Testis (tissue), 2 donors: ENCODE data around the gene C1orf87.

Source experiments
- CTCF ChIP-seq, 3 experiments: fragments of 450-650 bp in 2 of 3; fragments of 200-600 bp in 1 of 3; sonication (generic) in 1 of 3; IDR thresholded peaks; one replicate each; pipeline ENCODE4 v1.5.1; 2016 to 2019; ENCODE audit warnings: antibody characterized with exemption in 3 of 3, mild to moderate bottlenecking in 2 of 3, moderate library complexity in 1 of 3
- POLR2A ChIP-seq: fragments of 450-650 bp; IDR thresholded peaks from one replicate; pipeline ENCODE4 v1.6.1; 2017; ENCODE audit warnings: antibody characterized with exemption, mild to moderate bottlenecking, moderate library complexity

DNA sequence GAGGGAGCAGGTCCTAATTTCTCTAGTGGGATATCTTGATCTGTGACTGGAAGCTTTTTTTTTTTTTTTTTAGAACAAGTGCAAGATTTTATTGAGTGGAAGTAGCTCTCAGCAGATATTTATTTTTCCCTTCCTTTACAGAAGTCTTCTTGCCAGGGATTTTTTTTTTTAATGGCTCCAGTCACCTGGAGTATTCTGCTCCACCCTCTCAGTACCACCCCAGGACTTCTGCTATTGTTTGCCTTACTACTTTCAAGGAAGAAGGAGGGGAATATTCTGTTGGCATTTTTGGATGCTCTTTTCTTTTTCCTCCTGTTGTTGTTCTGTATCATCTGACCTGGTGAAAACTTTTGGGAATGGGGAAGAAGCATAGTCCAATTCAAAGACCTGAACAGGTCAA lies 123.9 kb downstream of the C1orf87 start:
- TF ChIP-seq CTCF (IDR thresholded peaks at IDR 0.05) (no peak), POLR2A (no peak)
